COLO829 (cell line): ENCODE data around the gene KAT8.
"Not testable (repeated sequence)": the region's sequence is repeated elsewhere in the genome, so short reads cannot be mapped to it uniquely, and the experiment has no call there.

ENCODE experiments used
- DNase-seq: peaks from one replicate; pipeline ENCODE4 v3.0.0; 2012; ENCODE audit warnings: low spot score

Gene KAT8

DNA sequence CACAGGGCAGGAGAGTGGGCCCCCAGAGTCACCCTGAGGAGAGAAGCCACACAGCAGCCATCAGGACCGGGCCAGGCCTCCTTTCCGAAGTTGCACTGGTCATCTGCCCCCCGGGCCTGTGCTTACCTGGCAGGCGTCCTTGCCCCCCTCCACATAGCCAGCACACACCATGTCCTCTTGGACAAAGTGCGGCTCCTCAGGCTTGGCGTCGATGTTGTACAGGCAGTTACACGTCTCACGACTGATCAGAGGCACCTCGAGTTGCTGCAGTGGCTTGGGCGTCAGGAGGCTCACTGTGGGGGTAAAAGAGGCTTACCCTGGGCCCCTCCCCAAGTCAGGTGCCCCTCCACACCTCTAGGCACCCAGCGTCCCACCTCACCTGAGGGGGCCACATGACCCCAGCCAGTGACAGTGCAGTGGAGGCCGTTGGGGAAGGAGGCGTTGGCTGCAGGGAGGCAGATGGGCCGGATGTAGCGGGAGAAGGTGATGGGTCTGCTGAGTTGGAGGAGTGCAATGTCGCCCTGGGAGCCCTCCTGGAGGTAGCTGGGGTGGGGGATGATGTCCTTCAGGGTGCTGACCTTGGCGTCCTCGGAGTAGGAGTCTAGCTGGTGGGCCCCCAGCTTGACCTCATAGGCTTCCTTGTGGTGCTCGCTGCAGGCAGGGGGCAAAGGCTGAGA, 15.0 kb downstream of the KAT8 start:
- DNase-seq = no peak

- no peak for DNase-seq
Observed at GRCh38 chr16:31133046-31133501, 15.6 kb downstream of the KAT8 start.

GRCh38 chr16:31134091-31134571, 16.7 kb downstream of the KAT8 start:
- DNase-seq = peak; percentile 35

DNA sequence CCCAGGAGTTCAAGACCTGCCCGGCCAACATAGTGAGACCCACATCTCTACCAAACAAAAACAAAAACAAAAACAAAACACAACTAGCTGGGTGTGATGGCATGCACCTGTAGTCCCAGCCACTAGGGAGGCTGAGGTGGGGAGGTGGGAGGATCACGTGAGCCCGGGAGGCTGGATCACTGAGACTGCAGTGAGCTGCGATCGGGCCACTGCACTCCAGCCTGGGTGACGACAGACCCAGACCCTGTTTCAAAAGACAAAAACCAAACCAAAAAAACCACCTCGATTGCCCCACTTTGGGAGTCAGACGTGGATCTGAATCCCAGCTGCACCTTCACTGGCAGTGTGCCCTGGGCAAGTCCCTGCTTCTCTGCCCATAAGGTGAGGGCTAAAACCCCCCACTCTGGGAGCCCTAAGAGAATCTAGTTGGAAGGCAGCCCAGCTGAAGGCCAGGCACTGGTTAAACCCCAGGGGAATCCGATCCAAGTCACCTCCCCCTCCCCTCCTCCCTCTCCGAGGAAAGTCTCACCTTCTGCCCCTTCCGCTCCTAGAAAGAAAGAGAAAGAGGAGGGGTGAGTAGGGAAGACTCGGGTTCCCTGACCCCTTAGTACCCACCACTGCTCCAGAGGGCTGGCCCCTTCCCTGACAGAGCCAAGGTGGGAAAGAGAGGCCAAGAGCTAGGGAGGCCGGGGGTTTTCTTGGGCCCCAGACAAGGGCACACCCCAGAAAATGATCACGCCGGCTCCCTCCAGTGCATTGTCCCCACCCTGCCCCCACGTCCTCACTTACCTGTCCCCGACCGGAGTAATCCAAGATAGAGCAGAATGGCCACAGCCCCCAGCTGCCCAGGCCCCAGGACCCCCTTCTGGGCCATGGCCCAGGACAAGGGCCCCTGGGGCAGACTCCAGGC, 17.4 kb downstream of the KAT8 start:
- no peak for DNase-seq

- no peak for DNase-seq
Observed at GRCh38 chr16:31135535-31136286, 18.2 kb downstream of the KAT8 start, which contains the start of gene PRSS8. PRSS8 (minus strand) TSS chr16:31135727; CDS start chr16:31135498, 229 bp downstream.

DNA sequence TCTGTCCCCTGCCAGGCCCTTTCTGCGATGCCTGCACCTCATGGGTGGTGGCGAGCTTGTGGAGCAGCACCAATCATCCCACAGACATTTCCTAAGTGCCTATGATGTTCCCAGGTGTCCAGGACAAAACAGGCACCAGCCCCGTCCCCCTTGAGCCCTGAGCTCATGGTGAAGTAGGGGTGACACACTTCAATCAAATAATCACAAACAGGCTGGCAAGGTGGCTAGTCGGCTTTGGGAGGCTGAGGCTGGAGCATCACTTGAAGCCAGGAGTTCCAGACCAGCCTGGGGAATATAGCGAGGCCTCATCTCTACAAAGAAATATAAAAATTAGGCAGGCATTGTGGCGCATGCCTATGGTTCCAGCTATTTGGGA, 18.8 kb downstream of the KAT8 start:
- DNase-seq = no peak

DNA sequence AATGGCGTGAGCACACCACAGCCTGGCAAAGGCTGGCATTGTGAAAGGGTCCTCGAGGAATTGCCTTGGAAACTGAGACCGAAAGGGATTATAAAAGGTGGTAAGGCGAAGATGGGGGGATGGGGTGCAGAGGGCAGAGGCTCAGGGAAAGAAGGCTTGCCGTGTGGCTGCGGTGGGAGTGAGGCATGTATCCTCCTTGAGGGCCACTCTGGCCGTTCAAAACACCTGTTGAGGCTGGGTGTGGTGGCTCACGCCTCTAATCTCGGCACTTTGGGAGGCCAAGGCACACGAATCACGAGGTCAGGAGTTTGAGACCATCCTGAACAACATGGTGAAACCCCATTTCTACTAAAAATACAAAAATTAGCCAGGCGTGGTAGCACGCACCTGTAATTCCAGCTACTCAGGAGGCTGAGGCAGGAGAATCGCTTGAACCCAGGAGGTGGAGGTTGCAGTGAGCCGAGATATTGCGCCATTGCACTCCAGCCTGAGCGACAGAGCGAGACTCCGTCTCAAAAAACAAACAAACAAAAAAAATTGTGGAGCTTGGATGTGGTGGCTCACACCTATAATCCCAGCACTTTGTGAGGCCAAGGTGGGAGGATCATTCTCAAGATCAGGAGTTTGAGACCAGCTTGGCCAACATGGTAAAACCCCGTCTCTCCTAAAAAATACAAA, 19.5 kb downstream of the KAT8 start:
- DNase-seq = not testable (repeated sequence)

DNA sequence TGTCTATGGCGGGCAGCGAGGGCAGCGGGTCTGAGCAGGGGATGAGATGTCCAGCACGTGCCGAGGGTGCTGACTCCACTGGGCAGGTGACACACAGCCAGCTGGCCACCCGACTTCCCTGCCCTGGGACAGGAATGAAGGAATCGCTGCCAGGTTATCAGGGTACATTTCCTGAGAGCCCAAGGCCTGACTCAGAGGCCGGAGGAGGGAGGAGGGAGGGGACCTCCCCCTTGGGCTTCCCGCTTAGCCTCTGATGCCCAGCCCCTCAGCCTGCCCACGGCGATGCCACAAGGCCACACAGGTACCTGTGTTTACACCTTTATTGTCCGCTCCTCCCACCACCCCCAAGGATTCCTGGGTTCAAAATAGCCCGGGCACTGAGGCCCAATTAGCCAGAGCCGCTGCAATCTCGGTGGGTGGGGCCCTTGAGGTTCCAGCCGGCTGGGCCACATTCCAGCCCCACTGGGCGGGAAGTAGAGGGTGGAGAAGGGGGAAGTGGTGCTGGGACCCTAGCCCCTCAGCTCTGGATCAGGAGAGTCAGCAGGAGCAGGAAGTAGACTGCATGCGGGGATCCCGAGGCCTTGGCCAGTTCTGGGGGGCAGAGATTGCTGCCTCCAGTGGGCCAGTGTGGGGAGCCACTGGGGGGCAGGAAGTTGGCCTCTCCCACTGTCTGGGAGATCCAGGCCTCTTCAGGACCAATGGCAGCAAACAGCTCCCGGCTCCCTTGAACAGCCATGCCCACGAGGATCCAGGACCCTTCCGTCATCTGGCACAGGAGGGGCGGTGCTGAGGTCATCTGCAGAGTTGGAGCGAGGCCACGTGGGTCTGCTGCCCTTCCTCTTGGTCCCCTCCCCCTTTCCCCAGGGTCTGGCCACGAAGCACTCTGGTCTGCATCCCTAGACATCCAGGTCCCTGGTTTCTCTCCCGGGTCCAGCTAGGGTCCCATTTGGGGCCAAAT, 21.4 kb downstream of the KAT8 start:
- no peak for DNase-seq

GRCh38 chr16:31141071-31141469, 23.6 kb downstream of the KAT8 start:
- not testable (repeated sequence) for DNase-seq

GRCh38 chr16:31141489-31142108, 24.1 kb downstream of the KAT8 start:
- DNase-seq = no peak

- peak; percentile 100 for DNase-seq
Observed at GRCh38 chr16:31142109-31143010, 24.9 kb downstream of the KAT8 start.

DNA sequence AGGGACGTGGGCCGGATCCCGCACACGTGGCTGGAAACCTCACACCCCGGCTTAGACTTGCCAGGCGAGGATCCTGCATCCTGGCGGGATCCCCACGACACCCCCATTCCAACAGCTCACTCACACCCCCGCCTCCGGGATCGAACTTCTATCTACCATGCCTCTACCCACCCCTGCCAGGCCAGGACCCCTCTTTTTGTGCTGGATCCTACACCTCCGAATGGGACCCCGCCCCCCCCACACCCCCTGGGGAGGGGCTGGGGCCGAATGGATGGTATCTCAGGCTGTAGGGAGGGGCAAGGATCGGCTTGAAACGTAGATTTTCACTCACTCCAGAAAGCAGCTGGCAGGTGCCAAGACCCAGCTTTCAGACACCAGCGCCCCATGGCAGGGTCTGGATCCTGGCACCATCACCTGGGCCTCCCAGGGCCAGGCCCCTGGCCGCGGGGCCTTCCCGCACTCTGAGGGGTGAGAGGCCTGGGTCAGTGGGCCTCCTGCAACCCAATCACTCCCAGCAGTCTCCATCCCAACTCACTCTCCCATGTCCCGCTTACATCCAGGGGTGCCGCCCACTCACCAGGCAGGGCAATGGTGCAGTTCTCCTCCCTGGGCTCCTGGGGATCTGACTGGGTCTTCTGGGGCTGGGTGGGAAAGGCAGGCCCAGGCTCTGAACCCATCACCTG, 25.7 kb downstream of the KAT8 start:
- no peak for DNase-seq

DNA sequence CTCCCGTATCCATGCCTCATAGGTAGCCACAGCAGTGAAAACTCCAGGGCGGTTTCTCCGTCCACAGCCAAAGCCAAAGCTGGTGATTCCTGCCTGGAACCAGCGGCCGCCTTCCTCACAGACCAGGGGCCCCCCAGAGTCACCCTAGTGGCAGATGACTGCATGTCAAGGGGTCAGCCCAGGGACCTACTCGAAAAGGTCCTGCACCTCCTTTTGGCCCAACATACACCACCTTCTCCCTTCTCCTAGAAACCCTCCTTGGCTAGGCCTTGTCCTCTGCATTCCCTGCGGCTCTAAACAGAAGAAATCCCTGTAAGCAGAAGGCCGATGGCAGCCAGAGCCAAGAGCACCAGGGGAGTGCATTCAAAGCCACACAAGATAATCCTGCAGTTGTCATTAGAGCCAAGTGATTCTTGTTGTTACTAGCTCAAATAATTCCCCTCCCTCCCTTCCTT, 26.3 kb downstream of the KAT8 start:
- no peak for DNase-seq

DNA sequence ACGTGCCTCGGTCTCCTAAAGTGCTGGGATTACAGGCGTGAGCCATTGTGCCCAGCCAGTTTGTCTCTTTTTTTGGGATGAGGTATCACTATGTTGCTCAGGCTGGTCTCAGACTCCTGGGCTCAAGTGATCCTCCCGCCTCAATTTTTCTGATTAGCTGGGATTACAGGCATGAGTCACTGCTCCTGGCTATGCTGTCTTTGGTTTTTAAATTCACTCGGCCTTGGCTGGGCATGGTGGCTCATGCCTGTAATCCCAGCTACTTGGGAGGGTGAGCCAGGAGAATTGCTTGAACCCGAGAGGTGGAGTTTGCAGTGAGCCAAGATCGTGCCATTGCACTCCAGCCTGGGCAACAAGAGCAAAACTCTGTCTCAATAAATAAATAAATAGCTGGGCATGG, 27.0 kb downstream of the KAT8 start:
- not testable (repeated sequence) for DNase-seq

DNA sequence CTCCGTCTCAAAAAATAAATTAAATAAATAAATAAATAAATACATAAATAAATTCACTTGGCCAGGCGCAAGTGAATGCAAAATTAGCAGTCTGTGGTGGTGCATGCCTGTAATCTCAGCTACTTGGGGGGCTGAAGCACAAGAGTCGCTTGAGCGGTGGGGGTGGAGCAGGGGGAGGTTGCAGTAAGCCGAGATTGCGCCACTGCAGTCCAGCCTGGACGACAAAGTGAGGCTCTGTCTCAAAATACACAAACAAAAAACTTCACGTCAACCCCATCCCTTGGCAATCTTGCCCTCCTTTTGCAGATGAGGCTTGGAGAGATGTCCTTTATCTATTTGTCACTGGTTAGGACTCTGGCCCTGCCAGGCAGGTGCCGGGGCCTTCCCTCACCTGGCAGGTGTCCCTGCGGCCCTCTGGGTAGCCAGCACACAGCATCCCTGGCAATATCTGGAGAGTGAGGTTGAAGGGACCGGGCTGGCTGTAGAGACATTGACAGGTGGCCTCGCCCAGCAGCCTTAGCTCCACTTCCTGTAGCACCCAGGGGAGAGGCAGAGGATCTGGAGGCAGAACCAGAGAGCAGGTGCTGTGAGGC, 28.0 kb downstream of the KAT8 start:
- DNase-seq = no peak

DNA sequence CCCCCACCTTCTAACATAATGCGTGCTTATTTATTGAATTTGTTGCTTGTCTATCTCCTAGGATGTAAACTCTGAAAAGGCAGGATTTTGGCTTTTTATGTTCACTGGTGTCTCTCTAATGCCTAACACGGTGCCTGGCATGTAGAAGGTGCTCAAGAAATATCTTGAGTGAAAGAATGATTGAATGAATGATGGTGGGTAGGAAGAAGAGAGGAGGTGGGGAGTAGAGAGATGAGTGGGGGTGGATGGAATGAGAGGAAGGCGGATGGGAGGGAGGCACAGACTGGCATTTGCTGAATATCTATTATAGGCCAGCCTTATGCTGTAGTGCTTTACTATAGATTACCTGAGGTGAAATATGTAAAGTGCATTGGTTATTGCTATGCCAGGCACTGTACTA, 30.1 kb downstream of the KAT8 start:
- DNase-seq = no peak

DNA sequence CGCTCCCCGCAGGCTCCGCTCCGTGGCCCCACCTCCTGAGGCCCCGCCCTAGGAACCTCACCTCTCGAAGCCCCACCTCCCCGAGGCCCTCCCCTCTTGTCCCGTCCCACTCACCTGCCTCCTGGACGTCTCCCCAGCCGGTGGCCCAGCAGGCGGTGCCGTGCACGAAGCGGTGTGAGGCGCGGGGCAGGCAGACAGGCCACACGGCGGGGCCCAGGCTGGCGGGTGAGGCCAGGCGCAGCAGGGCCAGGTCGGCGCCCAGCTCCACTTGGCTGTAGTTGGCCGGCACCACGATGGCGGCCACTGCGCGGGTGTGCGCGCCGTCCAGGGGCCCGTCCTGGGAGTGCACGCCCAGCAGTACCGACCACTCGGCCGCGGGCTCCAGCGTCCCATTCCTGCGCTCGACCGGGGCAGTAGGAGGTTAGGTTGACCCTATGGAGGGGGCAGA, 30.8 kb downstream of the KAT8 start:
- DNase-seq = no peak

GRCh38 chr16:31148896-31149295, 31.4 kb downstream of the KAT8 start:
- no peak for DNase-seq
